ENCODE data around the gene AKT3.

- TF ChIP-seq, protein P1, sequence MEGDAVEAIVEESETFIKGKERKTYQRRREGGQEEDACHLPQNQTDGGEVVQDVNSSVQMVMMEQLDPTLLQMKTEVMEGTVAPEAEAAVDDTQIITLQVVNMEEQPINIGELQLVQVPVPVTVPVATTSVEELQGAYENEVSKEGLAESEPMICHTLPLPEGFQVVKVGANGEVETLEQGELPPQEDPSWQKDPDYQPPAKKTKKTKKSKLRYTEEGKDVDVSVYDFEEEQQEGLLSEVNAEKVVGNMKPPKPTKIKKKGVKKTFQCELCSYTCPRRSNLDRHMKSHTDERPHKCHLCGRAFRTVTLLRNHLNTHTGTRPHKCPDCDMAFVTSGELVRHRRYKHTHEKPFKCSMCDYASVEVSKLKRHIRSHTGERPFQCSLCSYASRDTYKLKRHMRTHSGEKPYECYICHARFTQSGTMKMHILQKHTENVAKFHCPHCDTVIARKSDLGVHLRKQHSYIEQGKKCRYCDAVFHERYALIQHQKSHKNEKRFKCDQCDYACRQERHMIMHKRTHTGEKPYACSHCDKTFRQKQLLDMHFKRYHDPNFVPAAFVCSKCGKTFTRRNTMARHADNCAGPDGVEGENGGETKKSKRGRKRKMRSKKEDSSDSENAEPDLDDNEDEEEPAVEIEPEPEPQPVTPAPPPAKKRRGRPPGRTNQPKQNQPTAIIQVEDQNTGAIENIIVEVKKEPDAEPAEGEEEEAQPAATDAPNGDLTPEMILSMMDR (IDR thresholded peaks at IDR 0.05; ENCODE audit: poor library complexity), result no peak
- TF ChIP-seq EZH2phosphoT487 (IDR thresholded peaks at IDR 0.05; ENCODE audit: low read depth, severe bottlenecking, unreplicated experiment) (no peak), EZH2 (IDR thresholded peaks at IDR 0.05; ENCODE audit: borderline replicate concordance) (no peak)
Measured at GRCh38 chr1:243487036-243487648, 362.9 kb downstream of the AKT3 start.
